ENCODE results near the gene SYNDIG1.
A peak's percentile ranks its signal among the peaks of the same experiment; 100 is the strongest.

The SYNDIG1 gene

DNA sequence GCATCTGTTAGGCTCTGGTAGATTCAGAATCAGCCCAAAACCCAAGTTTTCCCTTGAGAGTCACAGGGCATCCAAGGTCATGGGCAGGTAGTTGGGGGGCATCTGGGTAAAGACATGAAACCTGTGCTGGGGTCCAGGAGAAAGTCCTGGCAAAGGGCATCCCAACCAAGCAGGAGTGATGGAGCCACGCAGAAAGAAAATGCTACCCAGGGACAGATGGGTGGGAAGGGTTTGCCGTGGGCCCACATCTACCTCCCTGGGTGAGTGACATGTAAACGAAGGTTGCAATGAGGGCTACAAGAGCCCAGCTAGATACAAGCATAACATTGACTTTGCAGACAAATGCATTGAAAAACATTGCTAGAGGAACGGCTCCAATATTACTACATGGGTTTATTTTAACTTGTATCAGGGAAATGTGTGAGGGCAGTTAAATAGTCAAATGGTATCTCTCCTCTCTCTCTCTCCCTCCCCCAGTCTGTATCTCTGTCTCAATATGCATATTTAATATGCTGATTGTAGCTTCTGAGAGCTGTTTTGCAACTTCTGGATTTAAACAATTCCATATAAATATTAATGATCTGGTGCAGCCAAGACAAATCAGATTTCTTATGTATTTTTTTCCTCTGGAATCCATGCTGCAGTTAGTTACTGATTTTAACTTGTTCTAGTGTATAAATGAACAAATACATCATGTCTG lies 135.7 kb downstream of the SYNDIG1 start:
- DNase-seq (ENCODE audit: low read depth), result no peak

DNA sequence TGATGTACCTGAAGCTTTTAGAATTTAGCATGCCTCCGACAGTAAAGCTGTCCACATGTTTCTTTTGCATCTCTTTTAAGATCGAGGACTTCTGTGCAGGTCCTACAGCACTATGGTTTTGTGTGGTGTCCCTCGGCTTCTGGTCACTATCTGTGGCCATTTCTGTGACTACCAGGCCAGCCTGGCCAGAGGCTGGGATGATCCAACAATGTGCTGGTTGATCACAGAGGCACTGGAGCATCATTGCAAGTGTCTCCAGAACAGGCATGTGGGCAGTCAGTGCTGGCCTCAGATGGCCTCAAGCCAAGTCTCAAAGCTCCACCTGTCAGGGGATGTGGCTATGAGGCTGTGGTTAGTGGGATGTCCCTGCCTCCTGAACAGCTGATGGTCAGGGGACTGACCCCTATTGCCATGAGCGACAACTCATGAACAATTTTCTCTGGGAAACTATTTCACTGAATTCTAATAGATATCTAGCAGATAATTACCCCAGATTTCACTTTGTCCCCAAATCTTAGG lies 136.6 kb downstream of the SYNDIG1 start:
- H3K4me3 ChIP-seq (ENCODE audit: low read length), result no peak overlapping the region
- TF ChIP-seq, protein P1, sequence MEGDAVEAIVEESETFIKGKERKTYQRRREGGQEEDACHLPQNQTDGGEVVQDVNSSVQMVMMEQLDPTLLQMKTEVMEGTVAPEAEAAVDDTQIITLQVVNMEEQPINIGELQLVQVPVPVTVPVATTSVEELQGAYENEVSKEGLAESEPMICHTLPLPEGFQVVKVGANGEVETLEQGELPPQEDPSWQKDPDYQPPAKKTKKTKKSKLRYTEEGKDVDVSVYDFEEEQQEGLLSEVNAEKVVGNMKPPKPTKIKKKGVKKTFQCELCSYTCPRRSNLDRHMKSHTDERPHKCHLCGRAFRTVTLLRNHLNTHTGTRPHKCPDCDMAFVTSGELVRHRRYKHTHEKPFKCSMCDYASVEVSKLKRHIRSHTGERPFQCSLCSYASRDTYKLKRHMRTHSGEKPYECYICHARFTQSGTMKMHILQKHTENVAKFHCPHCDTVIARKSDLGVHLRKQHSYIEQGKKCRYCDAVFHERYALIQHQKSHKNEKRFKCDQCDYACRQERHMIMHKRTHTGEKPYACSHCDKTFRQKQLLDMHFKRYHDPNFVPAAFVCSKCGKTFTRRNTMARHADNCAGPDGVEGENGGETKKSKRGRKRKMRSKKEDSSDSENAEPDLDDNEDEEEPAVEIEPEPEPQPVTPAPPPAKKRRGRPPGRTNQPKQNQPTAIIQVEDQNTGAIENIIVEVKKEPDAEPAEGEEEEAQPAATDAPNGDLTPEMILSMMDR (IDR thresholded peaks at IDR 0.05; ENCODE audit: insufficient read depth, low read depth, low read length, missing control alignments), result no peak
- DNase-seq (ENCODE audit: low read depth), result no peak

More for the DNA sequence above, 135.7 kb downstream of the SYNDIG1 start:
- H3K4me3 ChIP-seq (ENCODE audit: low read length), result no peak overlapping the region
- TF ChIP-seq, protein P1 (IDR thresholded peaks at IDR 0.05; ENCODE audit: insufficient read depth, low read depth, low read length, missing control alignments), result no peak

DNA sequence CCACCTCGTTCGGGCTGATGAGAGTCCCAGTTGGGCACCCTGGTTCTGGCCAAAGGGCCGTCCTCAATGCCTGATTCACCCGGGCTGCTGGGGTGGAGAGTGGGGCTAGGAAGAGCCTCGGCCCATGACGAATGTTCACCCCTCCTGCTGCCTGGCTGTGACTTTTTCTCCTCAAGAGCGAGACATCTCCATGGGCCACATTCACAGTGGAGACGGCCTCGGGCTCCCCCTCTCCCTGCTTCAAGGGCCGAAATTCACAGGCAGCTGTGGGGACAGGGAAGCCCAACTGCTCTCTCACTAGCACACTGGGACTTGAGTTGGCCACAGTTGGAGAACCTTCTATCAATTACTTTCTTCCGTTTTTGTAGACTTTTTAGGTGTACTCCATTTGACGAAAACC lies 138.0 kb downstream of the SYNDIG1 start:
- TF ChIP-seq, protein P1 (IDR thresholded peaks at IDR 0.05; ENCODE audit: insufficient read depth, low read depth, low read length, missing control alignments), result no peak
- H3K4me3 ChIP-seq (ENCODE audit: low read length), result no peak overlapping the region
- DNase-seq (ENCODE audit: low read depth), result no peak

DNA sequence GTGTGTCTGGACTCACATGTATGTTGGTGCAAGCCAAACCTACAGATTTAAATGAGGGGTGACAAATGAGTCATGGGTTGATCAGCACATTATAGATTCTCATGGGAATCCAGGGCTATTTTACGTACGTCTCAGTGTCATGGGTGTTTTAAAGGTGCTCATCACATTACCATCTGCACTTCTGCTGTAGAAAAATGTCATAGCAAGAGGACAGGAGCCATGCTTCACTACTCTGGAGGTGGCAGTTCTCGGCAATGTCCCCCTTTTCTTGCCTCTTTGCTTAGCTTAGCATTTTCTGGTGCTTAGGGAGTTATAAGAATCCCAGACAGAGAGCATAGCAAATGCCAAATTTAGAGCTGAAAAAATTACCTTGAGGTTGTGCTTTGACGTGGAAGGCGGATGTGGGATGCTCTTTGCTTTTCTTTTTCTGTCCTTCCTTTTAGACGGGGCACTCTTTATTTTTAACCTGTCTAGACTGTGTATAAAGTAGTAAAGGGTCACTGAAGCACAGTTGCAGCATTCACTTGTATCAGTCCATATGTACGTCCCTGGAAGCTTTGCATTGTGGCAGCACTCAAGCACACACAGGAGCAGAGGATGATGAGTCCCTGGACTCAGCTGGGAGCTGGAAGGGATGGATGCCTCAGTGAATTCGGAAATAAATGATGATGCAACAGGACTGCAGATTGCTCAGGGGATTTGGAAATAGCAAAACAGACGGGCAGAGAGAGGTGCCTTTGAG lies 139.7 kb downstream of the SYNDIG1 start:
- no peak overlapping the region for H3K4me3 ChIP-seq (ENCODE audit: low read length)
- peak; percentile 33 for DNase-seq (ENCODE audit: low read depth)
- TF ChIP-seq, protein P1 (IDR thresholded peaks at IDR 0.05; ENCODE audit: insufficient read depth, low read depth, low read length, missing control alignments), result no peak

DNA sequence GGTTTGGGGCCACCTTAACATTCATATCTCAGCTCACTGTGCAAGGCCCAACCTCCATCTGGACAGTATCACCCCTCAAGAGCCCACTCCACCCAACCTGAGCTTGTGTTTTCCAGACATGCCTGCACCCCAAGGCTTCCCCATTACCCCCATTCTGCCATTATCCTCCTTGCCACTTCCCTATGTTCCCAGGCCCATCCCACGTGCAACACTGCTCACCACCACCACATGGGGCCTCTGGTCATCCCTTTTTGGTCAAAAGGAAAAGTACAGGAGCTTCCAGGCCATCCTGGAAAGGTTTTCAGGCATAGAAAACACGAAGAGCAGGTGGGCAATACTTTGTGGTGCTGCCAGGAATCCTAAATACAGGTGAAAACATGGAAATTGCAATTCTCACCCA lies 140.3 kb downstream of the SYNDIG1 start:
- H3K4me3 ChIP-seq (ENCODE audit: low read length), result no peak overlapping the region
- no peak for DNase-seq (ENCODE audit: low read depth)
- TF ChIP-seq, protein P1 (IDR thresholded peaks at IDR 0.05; ENCODE audit: insufficient read depth, low read depth, low read length, missing control alignments), result no peak

DNA sequence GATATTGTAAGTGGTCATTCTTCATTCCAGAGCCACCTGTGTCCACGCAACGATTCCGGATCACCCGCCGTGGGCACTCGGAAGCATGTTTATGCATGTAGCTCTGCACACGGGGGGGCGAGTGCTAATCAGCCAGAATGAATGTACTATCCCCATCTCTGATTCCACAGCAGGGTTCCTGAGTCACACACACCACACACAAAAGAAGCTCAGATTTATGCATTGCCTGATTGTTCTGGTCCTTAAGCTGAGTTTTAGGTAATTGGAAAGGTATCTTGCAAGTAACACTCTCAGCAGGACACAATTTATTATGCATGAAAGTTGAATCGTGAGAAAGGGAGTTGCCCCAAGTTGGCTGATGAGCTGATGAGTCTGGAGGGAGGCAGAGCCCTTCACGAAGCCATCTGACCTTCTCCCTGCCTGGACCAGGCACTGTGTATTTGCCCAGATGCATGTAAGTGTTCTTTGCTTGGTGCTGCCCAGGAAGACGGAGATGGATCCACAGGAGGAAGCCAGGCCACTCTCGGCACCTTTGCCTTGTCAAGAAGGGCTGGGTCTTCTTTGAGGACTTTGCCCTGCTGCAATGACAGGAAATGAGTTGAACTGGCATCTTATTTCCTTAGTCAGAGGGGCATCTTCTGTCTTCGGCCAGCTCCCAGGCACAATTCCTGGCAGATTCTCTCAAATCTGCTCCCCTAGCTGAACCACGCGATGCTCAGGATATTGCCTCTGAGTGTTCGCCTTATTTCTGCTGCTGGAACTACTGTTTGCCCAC lies 141.1 kb downstream of the SYNDIG1 start:
- H3K4me3 ChIP-seq (ENCODE audit: low read length), result no peak overlapping the region
- TF ChIP-seq, protein P1 (IDR thresholded peaks at IDR 0.05; ENCODE audit: insufficient read depth, low read depth, low read length, missing control alignments), result no peak
- peak; percentile 63 for DNase-seq (ENCODE audit: low read depth)

All from epithelial cell of esophagus (primary cell).